ENCODE results near the gene CDC42BPA. TPM values are rescaled to one million over a fixed set of nuclear protein-coding genes. Genes with fewer than 3 reads are reported as not detected.

Gene CDC42BPA
- total and polyA plus RNA-seq, 2 of the 13 experiments (the other 11 are each of a cell fraction or from before 2014, with no cell fraction given): 6.5 to 16.0 TPM

GRCh38 chr1:226940029-226940805 is 378.1 kb downstream of the CDC42BPA start, which contains the start of gene COQ8A (continued):
- TF ChIP-seq BRF2 (CRISPR knock-in tag; IDR thresholded peaks at IDR 0.05) (0 out of 2 replicates have a peak, but pooled peaks have one; percentile 47), TBP (CRISPR knock-in tag; IDR thresholded peaks at IDR 0.05) (no peak), TERF1 (CRISPR knock-in tag; IDR thresholded peaks at IDR 0.05) (no peak), ZNF724P (CRISPR knock-in tag; IDR thresholded peaks at IDR 0.05; ENCODE audit: borderline replicate concordance) (no peak), RAD51 (IDR thresholded peaks at IDR 0.05; ENCODE audit: borderline replicate concordance) (no peak), CCDC6 (CRISPR knock-in tag; IDR thresholded peaks at IDR 0.05) (peak; percentile 84), KAT7 (CRISPR knock-in tag; IDR thresholded peaks at IDR 0.05; ENCODE audit: borderline replicate concordance) (peak; percentile 71; the same call in 1 of the 2 replicates), MYC (CRISPR knock-in tag; IDR thresholded peaks at IDR 0.05; ENCODE audit: borderline replicate concordance) (peak; percentile 93), TBX2 (CRISPR knock-in tag; IDR thresholded peaks at IDR 0.05; ENCODE audit: borderline replicate concordance) (peak; percentile 77; the same call in 1 of the 2 replicates), LCORL (IDR thresholded peaks at IDR 0.05) (no peak), LCORL (CRISPR knock-in tag; IDR thresholded peaks at IDR 0.05) (peak; percentile 31; the same call in 1 of the 2 replicates), HMG20B (CRISPR knock-in tag; conservative IDR thresholded peaks at IDR 0.05) (0 out of 2 replicates have a peak, but pooled peaks have one; percentile 26), MNT (IDR thresholded peaks at IDR 0.05) (peak; percentile 92), NRL (CRISPR knock-in tag; IDR thresholded peaks at IDR 0.05; ENCODE audit: borderline replicate concordance) (0 out of 2 replicates have a peak, but pooled peaks have one; percentile 69), NFRKB (IDR thresholded peaks at IDR 0.05) (no peak), HDAC6 (IDR thresholded peaks at IDR 0.05; ENCODE audit: low read depth, low read length) (no peak), HOXA5 (CRISPR knock-in tag; IDR thresholded peaks at IDR 0.05) (peak; percentile 86; the same call in 1 of the 2 replicates), TMF1 (CRISPR knock-in tag; IDR thresholded peaks at IDR 0.05; ENCODE audit: low read depth) (0 out of 2 replicates have a peak, but pooled peaks have one; percentile 8), TFDP1 (CRISPR knock-in tag; IDR thresholded peaks at IDR 0.05; ENCODE audit: borderline replicate concordance) (0 out of 2 replicates have a peak, but pooled peaks have one; percentile 15), PAF1 (CRISPR knock-in tag; IDR thresholded peaks at IDR 0.05) (no peak), ZNF839 (CRISPR knock-in tag; IDR thresholded peaks at IDR 0.05; ENCODE audit: borderline replicate concordance) (peak; percentile 86)
